Measurements from ENCODE around the gene ADAP1. TPM values are rescaled to one million over a fixed set of nuclear protein-coding genes. Genes with fewer than 3 reads are reported as not detected.
A peak's percentile ranks its signal among the peaks of the same experiment; 100 is the strongest.

Gene ADAP1
- total and polyA plus RNA-seq, 2 of the 13 experiments (the other 11 are each of a cell fraction or from before 2014, with no cell fraction given): 10.5 to 24.6 TPM

DNA sequence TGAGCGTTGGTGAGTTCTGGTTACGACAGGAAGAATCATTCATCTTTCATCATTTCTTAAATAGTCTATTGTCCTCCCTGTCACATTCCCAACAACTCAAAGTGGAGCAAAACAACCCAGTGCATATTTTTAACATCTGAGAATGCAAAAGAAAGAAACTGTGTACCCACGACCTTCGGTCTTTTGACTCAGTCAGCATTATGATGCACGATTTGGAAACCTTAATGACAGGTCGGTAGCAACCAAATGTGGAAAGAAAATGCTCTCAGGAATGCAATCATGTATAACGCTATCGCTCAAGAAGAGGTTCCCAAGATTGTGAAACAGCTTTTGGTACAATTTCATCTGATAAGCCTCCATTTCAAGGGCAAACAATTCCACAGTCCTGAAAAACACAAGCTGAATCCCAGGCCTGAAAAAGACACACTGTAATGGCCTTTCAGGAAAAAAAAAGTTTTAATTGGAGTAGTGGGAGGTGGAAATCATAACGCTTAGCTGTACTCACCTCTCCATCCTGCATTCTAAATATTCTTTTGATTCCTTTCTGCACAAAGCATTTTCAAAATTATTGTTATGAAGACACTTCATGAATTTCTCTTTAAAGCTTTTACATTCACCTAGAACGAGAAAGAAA is 18.3 kb upstream of the ADAP1 start (continued):
- TF ChIP-seq, protein P1, sequence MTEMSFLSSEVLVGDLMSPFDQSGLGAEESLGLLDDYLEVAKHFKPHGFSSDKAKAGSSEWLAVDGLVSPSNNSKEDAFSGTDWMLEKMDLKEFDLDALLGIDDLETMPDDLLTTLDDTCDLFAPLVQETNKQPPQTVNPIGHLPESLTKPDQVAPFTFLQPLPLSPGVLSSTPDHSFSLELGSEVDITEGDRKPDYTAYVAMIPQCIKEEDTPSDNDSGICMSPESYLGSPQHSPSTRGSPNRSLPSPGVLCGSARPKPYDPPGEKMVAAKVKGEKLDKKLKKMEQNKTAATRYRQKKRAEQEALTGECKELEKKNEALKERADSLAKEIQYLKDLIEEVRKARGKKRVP (CRISPR knock-in tag; IDR thresholded peaks at IDR 0.05): peak in 1 of 2 experiments; percentile 53; a peak in 2 of 4 replicates
- TF ChIP-seq HOXA5 (CRISPR knock-in tag; IDR thresholded peaks at IDR 0.05) (peak; percentile 36; the same call in 1 of the 2 replicates), PHF5A (CRISPR knock-in tag; IDR thresholded peaks at IDR 0.05; ENCODE audit: low read depth, unreplicated experiment) (no peak), SETDB1 (CRISPR knock-in tag; IDR thresholded peaks at IDR 0.05; ENCODE audit: borderline replicate concordance) (no peak), HDAC1 (CRISPR knock-in tag; IDR thresholded peaks at IDR 0.05) (peak; percentile 43; the same call in 1 of the 2 replicates), HNF4A (CRISPR knock-in tag; IDR thresholded peaks at IDR 0.05) (peak; percentile 83), TARDBP (CRISPR knock-in tag; IDR thresholded peaks at IDR 0.05) (0 out of 2 replicates have a peak, but pooled peaks have one; percentile 52), ASH2L (IDR thresholded peaks at IDR 0.05; ENCODE audit: insufficient read length, low read depth, low read length) (peak; percentile 22), ZFP1 (CRISPR knock-in tag; IDR thresholded peaks at IDR 0.05) (no peak), CEBPG (CRISPR knock-in tag; IDR thresholded peaks at IDR 0.05) (peak; percentile 91), HNF4G (IDR thresholded peaks at IDR 0.05; ENCODE audit: borderline replicate concordance, low read depth, low read length) (peak; percentile 51; the same call in 1 of the 2 replicates), HNF4G (CRISPR knock-in tag; IDR thresholded peaks at IDR 0.05; ENCODE audit: borderline replicate concordance, low read depth) (no peak), SAP130 (CRISPR knock-in tag; IDR thresholded peaks at IDR 0.05; ENCODE audit: low read depth) (peak; percentile 66), SALL1 (CRISPR knock-in tag; IDR thresholded peaks at IDR 0.05) (peak; percentile 32; the same call in 1 of the 2 replicates), MAFK (conservative IDR thresholded peaks at IDR 0.05 in 1 of 2, IDR thresholded peaks at IDR 0.05 in 1 of 2; ENCODE audit: low read length in 2 of 2) (peak; percentile 95 to 98), ZNF331 (CRISPR knock-in tag; IDR thresholded peaks at IDR 0.05) (peak; percentile 73; the same call in 1 of the 2 replicates), THAP11 (CRISPR knock-in tag; IDR thresholded peaks at IDR 0.05) (peak; percentile 44)
- TF ChIP-seq, protein P2, sequence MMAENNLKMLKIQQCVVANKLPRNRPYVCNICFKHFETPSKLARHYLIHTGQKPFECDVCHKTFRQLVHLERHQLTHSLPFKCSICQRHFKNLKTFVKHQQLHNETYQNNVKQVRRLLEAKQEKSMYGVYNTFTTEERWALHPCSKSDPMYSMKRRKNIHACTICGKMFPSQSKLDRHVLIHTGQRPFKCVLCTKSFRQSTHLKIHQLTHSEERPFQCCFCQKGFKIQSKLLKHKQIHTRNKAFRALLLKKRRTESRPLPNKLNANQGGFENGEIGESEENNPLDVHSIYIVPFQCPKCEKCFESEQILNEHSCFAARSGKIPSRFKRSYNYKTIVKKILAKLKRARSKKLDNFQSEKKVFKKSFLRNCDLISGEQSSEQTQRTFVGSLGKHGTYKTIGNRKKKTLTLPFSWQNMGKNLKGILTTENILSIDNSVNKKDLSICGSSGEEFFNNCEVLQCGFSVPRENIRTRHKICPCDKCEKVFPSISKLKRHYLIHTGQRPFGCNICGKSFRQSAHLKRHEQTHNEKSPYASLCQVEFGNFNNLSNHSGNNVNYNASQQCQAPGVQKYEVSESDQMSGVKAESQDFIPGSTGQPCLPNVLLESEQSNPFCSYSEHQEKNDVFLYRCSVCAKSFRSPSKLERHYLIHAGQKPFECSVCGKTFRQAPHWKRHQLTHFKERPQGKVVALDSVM (CRISPR knock-in tag; IDR thresholded peaks at IDR 0.05): peak; percentile 34; the same call in 1 of the 2 replicates
- TF ChIP-seq, protein P3, sequence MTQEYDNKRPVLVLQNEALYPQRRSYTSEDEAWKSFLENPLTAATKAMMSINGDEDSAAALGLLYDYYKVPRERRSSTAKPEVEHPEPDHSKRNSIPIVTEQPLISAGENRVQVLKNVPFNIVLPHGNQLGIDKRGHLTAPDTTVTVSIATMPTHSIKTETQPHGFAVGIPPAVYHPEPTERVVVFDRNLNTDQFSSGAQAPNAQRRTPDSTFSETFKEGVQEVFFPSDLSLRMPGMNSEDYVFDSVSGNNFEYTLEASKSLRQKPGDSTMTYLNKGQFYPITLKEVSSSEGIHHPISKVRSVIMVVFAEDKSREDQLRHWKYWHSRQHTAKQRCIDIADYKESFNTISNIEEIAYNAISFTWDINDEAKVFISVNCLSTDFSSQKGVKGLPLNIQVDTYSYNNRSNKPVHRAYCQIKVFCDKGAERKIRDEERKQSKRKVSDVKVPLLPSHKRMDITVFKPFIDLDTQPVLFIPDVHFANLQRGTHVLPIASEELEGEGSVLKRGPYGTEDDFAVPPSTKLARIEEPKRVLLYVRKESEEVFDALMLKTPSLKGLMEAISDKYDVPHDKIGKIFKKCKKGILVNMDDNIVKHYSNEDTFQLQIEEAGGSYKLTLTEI (CRISPR knock-in tag; conservative IDR thresholded peaks at IDR 0.05): no peak
- TF ChIP-seq, protein P4, sequence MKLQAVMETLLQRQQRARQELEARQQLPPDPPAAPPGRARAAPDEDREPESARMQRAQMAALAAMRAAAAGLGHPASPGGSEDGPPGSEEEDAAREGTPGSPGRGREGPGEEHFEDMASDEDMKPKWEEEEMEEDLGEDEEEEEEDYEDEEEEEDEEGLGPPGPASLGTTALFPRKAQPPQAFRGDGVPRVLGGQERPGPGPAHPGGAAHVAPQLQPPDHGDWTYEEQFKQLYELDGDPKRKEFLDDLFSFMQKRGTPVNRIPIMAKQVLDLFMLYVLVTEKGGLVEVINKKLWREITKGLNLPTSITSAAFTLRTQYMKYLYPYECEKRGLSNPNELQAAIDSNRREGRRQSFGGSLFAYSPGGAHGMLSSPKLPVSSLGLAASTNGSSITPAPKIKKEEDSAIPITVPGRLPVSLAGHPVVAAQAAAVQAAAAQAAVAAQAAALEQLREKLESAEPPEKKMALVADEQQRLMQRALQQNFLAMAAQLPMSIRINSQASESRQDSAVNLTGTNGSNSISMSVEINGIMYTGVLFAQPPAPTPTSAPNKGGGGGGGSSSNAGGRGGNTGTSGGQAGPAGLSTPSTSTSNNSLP (IDR thresholded peaks at IDR 0.05; ENCODE audit: low read depth, low read length): peak; percentile 57; the same call in 1 of the 2 replicates
- TF ChIP-seq, protein P5, sequence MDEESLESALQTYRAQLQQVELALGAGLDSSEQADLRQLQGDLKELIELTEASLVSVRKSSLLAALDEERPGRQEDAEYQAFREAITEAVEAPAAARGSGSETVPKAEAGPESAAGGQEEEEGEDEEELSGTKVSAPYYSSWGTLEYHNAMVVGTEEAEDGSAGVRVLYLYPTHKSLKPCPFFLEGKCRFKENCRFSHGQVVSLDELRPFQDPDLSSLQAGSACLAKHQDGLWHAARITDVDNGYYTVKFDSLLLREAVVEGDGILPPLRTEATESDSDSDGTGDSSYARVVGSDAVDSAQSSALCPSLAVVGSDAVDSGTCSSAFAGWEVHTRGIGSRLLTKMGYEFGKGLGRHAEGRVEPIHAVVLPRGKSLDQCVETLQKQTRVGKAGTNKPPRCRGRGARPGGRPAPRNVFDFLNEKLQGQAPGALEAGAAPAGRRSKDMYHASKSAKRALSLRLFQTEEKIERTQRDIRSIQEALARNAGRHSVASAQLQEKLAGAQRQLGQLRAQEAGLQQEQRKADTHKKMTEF (CRISPR knock-in tag; IDR thresholded peaks at IDR 0.05): peak; percentile 50; the same call in 1 of the 2 replicates
